Transverse colon (tissue), 4 donors: ENCODE measurements around the gene CTDNEP1. TPM values are rescaled to one million over a fixed set of nuclear protein-coding genes. Genes with fewer than 3 reads are reported as not detected.

Experiments
- DNase-seq: peaks from one replicate; pipeline ENCODE4 v3.0.0-alpha.2; 2019
- H3K27ac ChIP-seq, 4 donors: fragments of 200-600 bp; sonication (generic); 2 replicates each; pipeline ENCODE4 v1.5.1; 2016 to 2018; ENCODE audit warnings: inconsistent platforms in 4 of 4
- H3K27me3 ChIP-seq: fragments of 200-600 bp; sonication (generic); 2 replicates; pipeline ENCODE4 v1.5.1; 2017; ENCODE audit warnings: inconsistent platforms
- H3K36me3 ChIP-seq, 4 donors: fragments of 200-600 bp; sonication (generic); 2 replicates each; pipeline ENCODE4 v1.5.1; 2017 to 2019; ENCODE audit warnings: inconsistent platforms in 4 of 4
- H3K4me1 ChIP-seq, 4 donors: fragments of 200-600 bp; sonication (generic); 2 replicates each; pipeline ENCODE4 v1.5.1; 2017 to 2020; ENCODE audit warnings: inconsistent platforms in 4 of 4
- H3K4me3 ChIP-seq, 4 donors: fragments of 200-600 bp; sonication (generic); 1 replicate in 1 of 4; 2 replicates in 3 of 4; pipeline versions ENCODE4 v1.5.1 to v1.6.1; 2017 to 2019; ENCODE audit warnings: inconsistent platforms in 4 of 4
- H3K9me3 ChIP-seq, 2 donors: fragments of 200-600 bp; sonication (generic); 2 replicates each; pipeline ENCODE4 v1.5.1; 2017 to 2019; ENCODE audit warnings: inconsistent platforms in 2 of 2
- CTCF ChIP-seq, 5 experiments: fragments of 200-600 bp in 3 of 5; fragments of 450-650 bp in 2 of 5; sonication (generic) in 3 of 5; IDR thresholded peaks; 1 replicate in 2 of 5; 2 replicates in 3 of 5; pipeline ENCODE4 v1.5.1; 2016 to 2017; ENCODE audit warnings: antibody characterized with exemption in 5 of 5, inconsistent platforms in 3 of 5, mild to moderate bottlenecking in 2 of 5, moderate library complexity in 1 of 5
- EP300 ChIP-seq: sonication (generic); formaldehyde crosslinking; IDR thresholded peaks from one replicate; pipeline ENCODE4 v1.6.1; 2017; ENCODE audit warnings: antibody characterized with exemption, low read depth
- POLR2A ChIP-seq: fragments of 450-650 bp; IDR thresholded peaks from one replicate; pipeline ENCODE4 v1.6.1; 2016; ENCODE audit warnings: antibody characterized with exemption, mild to moderate bottlenecking, moderate library complexity
- POLR2AphosphoS5 ChIP-seq, 3 donors: sonication (generic); formaldehyde crosslinking; IDR thresholded peaks; one replicate each; pipeline ENCODE4 v1.6.1; 2016; ENCODE audit warnings: antibody characterized with exemption in 3 of 3
- WGBS, 2 donors: methylation state at CpG; one replicate each; pipeline ENCODE4 v1.1.5; 2018; ENCODE audit warnings: low coverage in 1 of 2; 5-methylcytosine and 5-hydroxymethylcytosine counted together
- in situ Hi-C, 4 donors: fragments of 200-750 bp; cut with MboI; loops; one replicate each; pipeline versions ENCODE4 v1.15.0 to v1.15.1; 2017; ENCODE audit warnings: low sequenced_read_pairs in 3 of 4, low pct_ligation_motif_present in 1 of 4, low pct_unique_long_range_greater_than_20kb in 1 of 4
- intact Hi-C: fragments of 100-400 bp; cut with DNase I; formaldehyde crosslinking; loops from one replicate; pipeline ENCODE4 v1.15.1; 2023; ENCODE audit warnings: low total_unique reads
- total RNA-seq, 4 donors: library from RNA; depleted of rRNA; stranded (reverse); fragments of >200 nt; gene quantifications; one replicate each; pipeline ENCODE4 v1.1.0, GENCODE V29; 2016

Gene CTDNEP1
- total RNA-seq, 4 donors from 2014 or later, result 52.3 to 113 (median 60.4) TPM

DNA sequence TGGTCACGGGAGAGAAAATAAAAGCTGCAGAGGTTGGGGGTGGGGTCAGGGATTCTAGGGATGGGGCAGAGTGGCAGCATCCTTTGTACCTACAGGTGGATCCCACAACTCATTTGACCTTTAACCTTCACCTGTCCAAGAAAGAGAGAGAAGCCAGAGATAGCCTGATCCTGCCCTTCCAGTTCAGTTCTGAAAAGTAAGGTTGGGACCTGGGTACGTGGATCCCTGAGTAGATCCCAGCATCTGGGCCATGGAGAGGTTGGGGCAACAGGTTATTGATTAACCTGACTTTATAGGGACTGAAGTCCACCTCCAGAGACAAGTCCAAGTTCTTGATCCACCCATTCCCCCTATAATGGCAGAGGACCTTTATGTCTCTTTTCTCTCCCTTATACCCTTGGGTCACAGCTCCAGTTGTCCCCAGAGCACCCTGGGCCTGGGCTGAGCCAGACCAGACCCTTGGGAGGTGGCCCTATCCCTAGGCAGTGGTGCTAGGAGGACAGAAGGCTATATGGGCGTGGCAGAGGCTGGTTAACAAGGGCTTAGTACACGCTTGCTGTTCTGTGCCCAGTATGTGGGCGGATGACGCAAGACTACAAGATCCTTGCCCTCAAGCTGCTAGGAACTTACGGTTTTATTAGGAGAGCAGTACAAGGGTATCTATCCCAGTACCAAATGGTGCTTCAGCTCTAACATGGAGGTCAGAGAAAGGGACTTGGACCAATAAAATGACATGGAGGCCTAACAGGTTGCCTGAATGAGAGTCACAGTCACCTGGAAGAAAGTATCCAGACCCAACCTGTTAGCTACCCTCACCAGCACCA, 7.4 kb upstream of the CTDNEP1 start:
- 47 to 73% methylated on average over 2 to 7 of the region's 7 CpGs for WGBS, 2 donors
- intact Hi-C loops (no loop called here), in situ Hi-C loops (no loop called here)
- TF ChIP-seq EP300 (peak; percentile 65), POLR2A (peak; percentile 84), CTCF (IDR thresholded peaks at IDR 0.05) (no peak), POLR2AphosphoS5 (IDR thresholded peaks at IDR 0.05) (peak; percentile 83 to 96 (median 90))
- no peaks in the 10 kb centered on the region for H3K9me3 ChIP-seq
- peak; percentile 85 for DNase-seq
- peak overlapping the region; percentile 88 to 96 (median 94) for H3K27ac ChIP-seq
- peak overlapping the region in 1 of 4 donors; percentile 60 for H3K4me3 ChIP-seq
- peaks cover 32% of the 10 kb centered on the region for H3K27me3 ChIP-seq
- H3K4me1 ChIP-seq, result peaks cover 0 to 59% (median 31%) of the 10 kb centered on the region in 4 donors
- H3K36me3 ChIP-seq, result peaks cover 0 to 10% (median 0%) of the 10 kb centered on the region in 4 donors

GRCh38 chr17:7256766-7257456, 5.4 kb upstream of the CTDNEP1 start:
- Histone ChIP-seq H3K36me3 (peaks cover 0 to 10% (median 0%) of the 10 kb centered on the region in 4 donors), H3K27me3 (peaks cover 13% of the 10 kb centered on the region), H3K9me3 (no peaks in the 10 kb centered on the region), H3K27ac (peak overlapping the region in 3 of 4 donors; percentile 92 to 96 (median 95)), H3K4me3 (no peak overlapping the region), H3K4me1 (peaks cover 5 to 49% (median 30%) of the 10 kb centered on the region in 4 donors)
- in situ Hi-C loops (no loop called here), intact Hi-C loops (no loop called here)
- DNase-seq, result no peak
- 89 to 100% methylated on average over 1 to 8 of the region's 8 CpGs for WGBS, 2 donors
- TF ChIP-seq POLR2AphosphoS5 (IDR thresholded peaks at IDR 0.05) (peak in 1 of 3 donors; percentile 73), EP300 (no peak), CTCF (IDR thresholded peaks at IDR 0.05) (no peak), POLR2A (peak; percentile 30)

DNA sequence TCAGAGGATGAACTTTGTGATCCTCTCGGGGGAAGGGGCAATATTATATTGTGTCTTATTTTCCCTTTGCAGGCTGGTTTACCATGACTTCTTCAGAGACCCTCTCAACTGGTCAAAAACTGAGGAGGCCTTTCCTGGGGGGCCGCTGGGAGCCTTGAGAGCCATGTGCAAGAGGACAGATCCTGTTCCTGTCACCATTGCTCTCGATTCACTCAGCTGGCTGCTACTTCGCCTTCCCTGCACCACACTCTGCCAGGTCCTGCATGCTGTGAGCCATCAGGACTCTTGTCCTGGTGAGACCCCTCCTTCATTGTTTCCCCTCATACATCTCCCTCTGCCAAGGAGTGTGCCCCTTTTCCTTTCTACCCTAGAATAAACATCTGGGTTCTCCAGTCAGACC, 3.0 kb upstream of the CTDNEP1 start:
- H3K4me1 ChIP-seq, result peaks cover 9 to 45% (median 34%) of the 10 kb centered on the region in 4 donors
- in situ Hi-C loops (no loop called here), intact Hi-C loops (no loop called here)
- no peaks in the 10 kb centered on the region for H3K9me3 ChIP-seq
- no peak overlapping the region for H3K4me3 ChIP-seq
- peaks cover 0 to 10% (median 0%) of the 10 kb centered on the region in 4 donors for H3K36me3 ChIP-seq
- 60 to 87% methylated on average over 1 to 4 of the region's 4 CpGs for WGBS, 2 donors
- no peaks in the 10 kb centered on the region for H3K27me3 ChIP-seq
- DNase-seq, result no peak
- TF ChIP-seq CTCF (IDR thresholded peaks at IDR 0.05), result no peak
- TF ChIP-seq POLR2A, result peak; percentile 17
- no peak for TF ChIP-seq EP300
- TF ChIP-seq POLR2AphosphoS5 (IDR thresholded peaks at IDR 0.05), result peak in 1 of 3 donors; percentile 13
- peak overlapping the region in 1 of 4 donors; percentile 0 for H3K27ac ChIP-seq

DNA sequence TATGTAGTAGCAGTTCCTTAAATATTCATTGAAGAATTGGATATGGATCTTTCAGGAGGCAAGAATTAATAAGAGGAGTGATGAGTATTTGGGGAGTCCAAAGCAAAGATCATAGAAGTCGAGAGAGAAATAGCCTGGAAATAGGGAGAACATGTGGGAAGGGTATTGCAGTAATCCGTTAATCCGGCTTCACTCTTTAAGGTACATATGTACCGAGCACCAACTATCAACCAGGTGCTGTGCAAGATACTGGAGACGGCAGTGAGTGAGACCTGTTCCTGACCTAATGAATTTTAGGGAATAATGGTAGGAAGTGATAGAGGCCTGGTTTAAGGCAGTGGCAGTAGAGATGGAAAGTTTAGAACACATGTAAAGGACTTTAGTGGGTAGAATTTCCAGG, 1.5 kb upstream of the CTDNEP1 start:
- in situ Hi-C loops, result no loop called here
- TF ChIP-seq POLR2AphosphoS5 (IDR thresholded peaks at IDR 0.05) (no peak), CTCF (IDR thresholded peaks at IDR 0.05) (no peak), POLR2A (no peak), EP300 (no peak)
- WGBS, 2 donors, result 53 to 64% methylated on average over 5 of the region's 5 CpGs
- Histone ChIP-seq H3K36me3 (peaks cover 0 to 10% (median 0%) of the 10 kb centered on the region in 4 donors), H3K27me3 (no peaks in the 10 kb centered on the region), H3K9me3 (no peaks in the 10 kb centered on the region), H3K27ac (peak overlapping the region; percentile 95 to 100 (median 98)), H3K4me1 (peaks cover 14 to 50% (median 40%) of the 10 kb centered on the region in 4 donors), H3K4me3 (peak overlapping the region; percentile 60 to 100 (median 97))
- intact Hi-C loops, result no loop called here
- DNase-seq, result no peak
